GM12892 (cell line): ENCODE measurements around the gene NRCAM.

Experiments
- POLR2A ChIP-seq: IDR thresholded peaks from 2 replicates; pipeline ENCODE4 v1.6.1; 2011; ENCODE audit warnings: low read depth, low read length, control low read depth
- POLR2AphosphoS5 ChIP-seq: IDR thresholded peaks from 2 replicates; pipeline ENCODE4 v1.6.1; 2011; ENCODE audit warnings: low read depth, low read length, control low read depth

DNA sequence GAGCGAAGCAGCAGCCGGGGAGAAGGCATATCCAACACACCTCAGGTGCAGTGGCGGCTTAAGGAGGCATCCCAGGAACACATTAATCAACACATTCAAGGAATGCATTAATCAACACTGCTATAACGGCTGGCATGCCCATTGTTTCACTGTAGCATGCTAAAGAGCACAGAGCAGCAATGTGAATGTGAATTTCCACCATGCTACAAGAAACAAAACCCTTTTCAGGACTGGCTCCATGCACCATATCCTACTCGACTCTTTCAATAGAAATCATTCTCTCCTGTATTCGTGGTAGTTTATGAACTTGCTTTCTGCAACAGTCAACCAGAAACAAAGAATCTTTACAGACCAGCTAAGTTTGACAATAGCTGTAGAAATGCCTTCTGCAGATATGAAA, 149.0 kb downstream of the NRCAM start:
- no peak for TF ChIP-seq POLR2A
- no peak for TF ChIP-seq POLR2AphosphoS5
